ENCODE measurements around the gene RCAN1. TPM values are rescaled to one million over a fixed set of nuclear protein-coding genes. Genes with fewer than 3 reads are reported as not detected.

Gene RCAN1
- total RNA-seq, 1 donor from 2014 or later: 61.5 TPM

DNA sequence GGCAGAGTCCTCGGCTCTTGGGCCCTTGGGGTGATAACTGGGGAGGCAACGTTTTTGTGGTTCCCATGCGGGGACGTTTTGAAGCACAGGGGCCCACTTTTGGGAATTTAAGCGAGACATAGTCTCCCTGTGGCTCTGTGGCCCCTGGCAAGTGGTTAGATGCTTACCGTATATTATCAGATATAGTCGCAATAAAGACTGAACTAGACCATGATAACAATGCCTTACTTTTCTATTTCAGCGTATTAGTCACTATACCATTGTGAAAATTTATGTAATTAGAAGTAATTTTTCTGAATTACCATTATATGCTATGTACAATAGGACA lies 538 bp upstream of the RCAN1 start:
- H3K27ac Mint-ChIP-seq (ENCODE audit: unreplicated experiment): peak overlapping the region; percentile 86
- TF ChIP-seq CTCF (IDR thresholded peaks at IDR 0.05): no peak
- H3K36me3 Mint-ChIP-seq (ENCODE audit: unreplicated experiment): no peaks in the 10 kb centered on the region

GRCh38 chr21:34613679-34614627 lies 960 bp downstream of the RCAN1 start:
- peak overlapping the region; percentile 77 for H3K4me3 Mint-ChIP-seq (ENCODE audit: unreplicated experiment)
- no peaks in the 10 kb centered on the region for H3K9me3 Mint-ChIP-seq (ENCODE audit: unreplicated experiment)
- DNase-seq (ENCODE audit: extremely low spot score, unreplicated experiment): no peak
- peaks cover 9% of the 10 kb centered on the region for H3K4me1 Mint-ChIP-seq (ENCODE audit: unreplicated experiment)
- no peak overlapping the region for H3K27ac Mint-ChIP-seq (ENCODE audit: unreplicated experiment)
- TF ChIP-seq CTCF (IDR thresholded peaks at IDR 0.05): no peak
- H3K36me3 Mint-ChIP-seq (ENCODE audit: unreplicated experiment): no peaks in the 10 kb centered on the region
- peaks cover 8% of the 10 kb centered on the region for H3K27me3 Mint-ChIP-seq (ENCODE audit: unreplicated experiment)

More for the DNA sequence above, 538 bp upstream of the RCAN1 start:
- H3K27me3 Mint-ChIP-seq (ENCODE audit: unreplicated experiment): peaks cover 18% of the 10 kb centered on the region
- no peak for DNase-seq (ENCODE audit: extremely low spot score, unreplicated experiment)
- no peaks in the 10 kb centered on the region for H3K9me3 Mint-ChIP-seq (ENCODE audit: unreplicated experiment)
- peaks cover 9% of the 10 kb centered on the region for H3K4me1 Mint-ChIP-seq (ENCODE audit: unreplicated experiment)
- peak overlapping the region; percentile 89 for H3K4me3 Mint-ChIP-seq (ENCODE audit: unreplicated experiment)

- no peak overlapping the region for H3K4me3 Mint-ChIP-seq (ENCODE audit: unreplicated experiment)
- peaks cover 9% of the 10 kb centered on the region for H3K4me1 Mint-ChIP-seq (ENCODE audit: unreplicated experiment)
- no peaks in the 10 kb centered on the region for H3K9me3 Mint-ChIP-seq (ENCODE audit: unreplicated experiment)
- H3K36me3 Mint-ChIP-seq (ENCODE audit: unreplicated experiment): no peaks in the 10 kb centered on the region
- no peaks in the 10 kb centered on the region for H3K27me3 Mint-ChIP-seq (ENCODE audit: unreplicated experiment)
- no peak overlapping the region for H3K27ac Mint-ChIP-seq (ENCODE audit: unreplicated experiment)
- no peak for DNase-seq (ENCODE audit: extremely low spot score, unreplicated experiment)
- TF ChIP-seq CTCF (IDR thresholded peaks at IDR 0.05): no peak
Observed at GRCh38 chr21:34612557-34612956, 2.4 kb downstream of the RCAN1 start.

GRCh38 chr21:34612056-34612455 lies 2.9 kb downstream of the RCAN1 start:
- H3K4me1 Mint-ChIP-seq (ENCODE audit: unreplicated experiment): peaks cover 9% of the 10 kb centered on the region
- TF ChIP-seq CTCF (IDR thresholded peaks at IDR 0.05): no peak
- H3K9me3 Mint-ChIP-seq (ENCODE audit: unreplicated experiment): no peaks in the 10 kb centered on the region
- H3K36me3 Mint-ChIP-seq (ENCODE audit: unreplicated experiment): no peaks in the 10 kb centered on the region
- H3K4me3 Mint-ChIP-seq (ENCODE audit: unreplicated experiment): no peak overlapping the region
- H3K27ac Mint-ChIP-seq (ENCODE audit: unreplicated experiment): no peak overlapping the region
- no peaks in the 10 kb centered on the region for H3K27me3 Mint-ChIP-seq (ENCODE audit: unreplicated experiment)
- DNase-seq (ENCODE audit: extremely low spot score, unreplicated experiment): no peak

DNA sequence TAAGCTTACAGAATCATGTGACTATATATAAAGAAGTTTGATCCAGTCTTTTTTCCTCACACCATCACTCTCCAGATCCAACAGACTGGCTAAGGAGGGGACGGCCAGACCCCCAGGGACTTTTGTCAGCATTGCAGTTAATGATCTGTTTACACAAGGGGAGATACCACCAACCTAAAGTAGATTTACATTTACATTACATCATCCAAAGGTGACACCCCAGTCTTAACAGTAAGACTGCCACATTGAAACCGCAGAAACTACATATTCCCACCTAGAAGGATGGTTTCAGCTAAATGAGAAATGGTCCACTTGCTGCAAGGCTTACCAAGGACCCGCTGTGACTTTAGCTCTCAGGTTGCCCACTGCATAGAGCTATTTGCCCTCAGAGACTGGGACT lies 3.4 kb downstream of the RCAN1 start:
- Mint-ChIP-seq H3K4me1 (ENCODE audit: unreplicated experiment) (peaks cover 9% of the 10 kb centered on the region), H3K27ac (ENCODE audit: unreplicated experiment) (no peak overlapping the region), H3K9me3 (ENCODE audit: unreplicated experiment) (no peaks in the 10 kb centered on the region), H3K36me3 (ENCODE audit: unreplicated experiment) (no peaks in the 10 kb centered on the region), H3K27me3 (ENCODE audit: unreplicated experiment) (no peaks in the 10 kb centered on the region), H3K4me3 (ENCODE audit: unreplicated experiment) (no peak overlapping the region)
- DNase-seq (ENCODE audit: extremely low spot score, unreplicated experiment): no peak
- TF ChIP-seq CTCF (IDR thresholded peaks at IDR 0.05): no peak

Measured in osteocyte (in vitro differentiated cells).